T-helper 9 cell (primary cell): Measurements from ENCODE around the gene CTNNA2.
"Not testable (repeated sequence)": the region's sequence is repeated elsewhere in the genome, so short reads cannot be mapped to it uniquely, and the experiment has no call there.

ENCODE experiments used
- DNase-seq: peaks from one replicate; pipeline ENCODE4 v3.0.0-alpha.2; 2020

The CTNNA2 gene

DNA sequence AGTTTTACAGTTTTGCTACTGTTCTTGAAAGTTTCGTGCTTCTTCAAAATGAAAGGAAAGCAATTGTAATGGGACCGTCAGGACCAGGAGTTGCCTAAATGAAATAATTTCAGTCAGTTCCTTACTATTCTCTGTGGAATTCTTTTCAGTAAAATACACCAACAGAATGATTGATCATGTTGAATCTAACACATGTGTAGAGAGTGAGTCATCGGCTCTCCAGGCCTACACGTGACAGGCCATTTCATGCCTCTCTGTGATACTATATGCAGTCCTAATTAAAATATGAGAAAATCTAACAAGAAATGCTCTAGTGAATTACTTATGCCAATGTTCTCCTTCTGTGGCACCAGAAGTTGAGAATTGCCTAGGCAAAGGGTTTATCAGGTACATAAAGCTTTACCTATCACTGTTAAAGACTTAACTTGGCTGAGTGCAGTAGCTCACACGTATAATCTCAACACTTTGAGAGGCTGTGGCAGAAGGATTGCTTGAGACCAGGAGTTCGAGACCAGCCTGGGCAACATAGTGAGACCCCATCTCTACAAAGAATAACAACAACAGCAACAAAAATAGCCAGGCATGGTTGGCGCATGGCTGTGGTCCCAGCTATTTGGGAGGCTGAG, 592.3 kb downstream of the CTNNA2 start:
- no peak for DNase-seq

- no peak for DNase-seq
Measured at GRCh38 chr2:80111185-80111584, 598.3 kb downstream of the CTNNA2 start.

DNA sequence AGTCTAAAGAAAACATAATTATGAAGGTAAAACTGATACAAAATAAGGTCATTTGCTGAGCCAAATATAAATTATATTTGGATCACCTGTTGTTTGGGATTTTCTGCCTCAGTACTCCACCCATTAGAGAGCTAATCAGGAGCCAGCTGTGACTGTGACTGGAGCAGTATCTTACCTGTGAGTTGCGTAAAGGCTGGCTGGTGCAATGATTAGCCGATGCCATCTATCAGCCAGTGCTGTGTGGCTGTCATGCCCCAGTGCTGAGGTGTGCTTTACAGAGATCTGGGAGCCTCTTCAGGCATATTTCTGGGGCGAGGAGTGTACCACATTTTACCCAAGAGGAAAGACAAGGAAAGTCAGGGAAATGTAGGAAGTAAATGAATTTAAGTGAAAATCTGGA, 599.9 kb downstream of the CTNNA2 start:
- DNase-seq = no peak

DNA sequence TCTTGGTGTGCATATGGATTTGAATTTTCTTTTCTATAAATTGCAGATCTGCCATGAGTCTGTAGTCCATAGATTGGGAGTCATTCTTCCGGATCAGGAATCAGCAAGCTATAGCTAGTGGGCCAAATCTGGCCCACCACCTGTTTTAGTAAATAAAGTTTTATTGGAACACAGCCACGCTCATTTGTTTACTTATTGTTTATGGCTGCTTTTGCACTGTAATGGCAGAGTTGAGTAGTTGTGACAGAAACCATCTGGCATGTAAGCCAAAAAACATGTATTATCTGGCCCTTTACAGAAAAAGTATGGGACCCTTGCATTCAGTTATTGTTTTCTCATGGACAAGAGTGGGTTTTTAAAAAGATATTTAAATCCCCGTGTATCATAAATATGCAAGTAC, 600.5 kb downstream of the CTNNA2 start:
- DNase-seq = no peak

DNA sequence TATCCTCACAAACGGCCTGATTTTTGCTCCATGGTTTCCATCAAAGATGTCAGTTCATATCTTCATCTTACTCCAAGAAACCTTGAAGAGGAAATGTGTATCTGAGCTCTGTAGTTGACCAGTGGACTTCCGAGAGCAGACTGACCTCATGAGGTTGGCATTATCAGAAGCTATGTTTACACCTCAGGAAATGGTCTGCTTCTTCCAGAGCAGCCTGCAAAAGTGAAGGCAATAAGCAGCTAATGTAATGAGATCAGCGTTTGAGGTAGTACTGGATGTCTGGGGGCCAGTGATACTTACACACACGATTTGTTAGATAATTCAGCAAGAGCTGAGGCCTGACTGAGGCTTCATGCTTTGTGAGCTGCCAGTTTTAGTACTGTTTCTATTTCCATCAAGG, 602.0 kb downstream of the CTNNA2 start:
- no peak for DNase-seq

DNA sequence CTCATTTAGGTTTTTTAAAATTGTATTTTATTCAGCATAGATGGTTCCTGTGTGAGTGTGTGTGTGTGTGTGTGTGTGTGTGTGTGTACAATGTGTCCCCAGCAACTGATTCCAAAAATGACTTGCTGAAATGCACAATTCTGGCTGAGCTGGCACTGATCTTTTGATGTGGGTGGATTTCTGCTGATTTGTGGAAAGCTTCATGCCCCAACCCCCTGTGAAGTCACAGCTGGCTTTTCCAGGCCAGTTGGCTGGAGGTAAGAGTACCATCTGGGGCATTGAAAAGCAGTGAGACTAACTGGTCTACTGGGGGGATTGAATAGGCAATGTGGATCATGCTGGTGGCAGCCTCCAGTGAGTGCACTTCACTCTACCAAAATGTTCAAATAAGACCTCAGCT, 604.5 kb downstream of the CTNNA2 start:
- DNase-seq = no peak

GRCh38 chr2:80120866-80121265, 608.0 kb downstream of the CTNNA2 start:
- no peak for DNase-seq

GRCh38 chr2:80122675-80123074, 609.8 kb downstream of the CTNNA2 start:
- DNase-seq = no peak

- no peak for DNase-seq
Measured at GRCh38 chr2:80126596-80127189, 613.8 kb downstream of the CTNNA2 start.

- no peak for DNase-seq
Measured at GRCh38 chr2:80128080-80128479, 615.2 kb downstream of the CTNNA2 start.

DNA sequence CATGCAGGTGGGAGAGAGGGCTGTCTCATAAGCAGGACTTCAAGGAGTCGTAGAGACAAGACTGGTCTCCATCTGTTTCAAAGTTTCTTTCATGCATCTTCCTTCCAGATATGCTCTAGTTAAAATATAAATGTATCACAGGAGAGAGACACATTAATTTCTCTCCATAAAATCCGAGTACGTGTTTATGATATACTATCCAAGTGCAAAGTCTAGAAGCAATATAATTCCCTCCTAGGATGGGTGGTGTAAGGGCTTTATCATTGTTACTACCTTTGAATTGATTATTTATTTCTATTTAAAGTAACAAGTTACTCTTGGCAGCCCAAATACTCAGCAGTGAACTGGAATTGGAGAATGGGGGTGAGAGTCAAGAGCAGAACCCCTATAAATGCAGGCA, 619.4 kb downstream of the CTNNA2 start:
- no peak for DNase-seq

DNA sequence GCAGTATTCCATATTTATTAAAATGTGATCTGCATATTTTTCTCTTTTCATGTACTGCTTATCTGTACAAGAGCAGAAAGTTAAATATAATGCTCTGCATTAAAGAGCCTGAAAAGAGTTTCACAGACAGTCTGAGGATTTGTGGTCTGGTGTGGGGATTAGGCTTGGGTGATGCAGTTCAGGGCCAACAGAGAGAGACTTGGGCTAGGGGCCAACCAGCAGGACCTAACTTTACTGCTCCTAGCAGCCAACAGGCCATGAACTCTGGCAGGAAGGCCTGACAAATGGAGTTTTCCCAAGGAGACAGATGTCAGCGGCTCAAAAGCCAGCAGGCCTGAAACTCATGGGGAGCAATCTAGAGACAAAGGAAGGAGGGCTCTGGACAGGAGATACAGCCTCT, 622.1 kb downstream of the CTNNA2 start:
- no peak for DNase-seq

DNA sequence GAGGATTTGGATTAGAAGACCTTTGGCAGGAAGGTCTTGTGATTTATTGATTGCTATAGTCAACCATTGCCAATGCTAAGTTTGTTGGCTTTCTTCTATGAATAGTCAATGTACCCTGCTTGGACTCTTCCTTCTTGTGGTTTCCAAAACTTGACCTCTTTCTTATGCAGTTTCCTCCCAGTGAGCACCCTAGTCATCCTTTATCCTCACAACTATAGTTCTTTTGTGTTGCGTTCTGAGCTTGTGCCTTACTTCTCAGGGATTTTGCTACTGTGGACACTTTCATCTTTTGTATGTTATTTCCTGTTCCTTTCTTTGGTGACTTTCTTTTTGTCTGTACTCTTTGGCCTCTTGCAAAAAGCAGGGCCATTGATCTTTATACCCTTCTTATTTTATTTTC, 623.5 kb downstream of the CTNNA2 start:
- no peak for DNase-seq

DNA sequence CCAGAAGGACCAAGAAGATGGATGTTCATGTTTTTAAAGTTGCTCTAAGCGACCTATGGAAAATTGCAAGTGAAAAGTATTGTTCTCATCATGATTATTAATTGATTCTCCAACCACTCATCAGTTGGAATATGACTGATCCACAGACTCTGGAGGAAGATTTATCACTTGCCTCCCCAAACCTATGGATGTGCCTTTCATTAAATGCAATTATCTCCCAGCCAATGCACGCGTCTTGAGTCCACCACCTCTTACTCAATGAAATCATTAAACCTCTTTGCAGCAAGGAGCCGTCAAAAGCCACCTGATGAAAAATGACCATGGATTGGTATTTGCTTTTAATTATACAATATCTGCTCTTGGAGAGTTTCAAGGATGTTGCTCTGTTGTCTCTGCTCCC, 626.1 kb downstream of the CTNNA2 start:
- DNase-seq = no peak

- no peak for DNase-seq
Measured at GRCh38 chr2:80141007-80141726, 628.3 kb downstream of the CTNNA2 start.

DNA sequence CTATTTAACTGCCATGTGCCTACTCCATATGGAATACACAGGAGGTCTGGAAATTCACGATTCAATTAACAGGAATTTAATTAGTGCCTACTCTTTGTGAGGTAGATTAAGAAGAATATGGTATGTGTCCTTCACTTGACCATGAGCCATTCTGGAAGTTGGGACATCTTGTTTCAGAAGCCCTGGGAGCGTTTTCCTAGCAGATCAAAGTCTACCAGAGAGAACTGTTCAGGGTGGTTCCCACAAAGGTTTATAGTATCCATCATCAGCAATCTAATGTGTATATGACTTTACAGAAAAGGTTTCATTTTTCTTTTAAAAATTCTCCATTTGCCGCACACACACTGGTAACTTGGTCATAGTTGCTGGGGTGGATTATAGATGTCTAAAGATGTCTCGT, 632.6 kb downstream of the CTNNA2 start:
- DNase-seq = no peak

- DNase-seq = not testable (repeated sequence)
Measured at GRCh38 chr2:80146757-80147156, 633.9 kb downstream of the CTNNA2 start.

- DNase-seq = no peak
Measured at GRCh38 chr2:80147690-80148089, 634.8 kb downstream of the CTNNA2 start.

DNA sequence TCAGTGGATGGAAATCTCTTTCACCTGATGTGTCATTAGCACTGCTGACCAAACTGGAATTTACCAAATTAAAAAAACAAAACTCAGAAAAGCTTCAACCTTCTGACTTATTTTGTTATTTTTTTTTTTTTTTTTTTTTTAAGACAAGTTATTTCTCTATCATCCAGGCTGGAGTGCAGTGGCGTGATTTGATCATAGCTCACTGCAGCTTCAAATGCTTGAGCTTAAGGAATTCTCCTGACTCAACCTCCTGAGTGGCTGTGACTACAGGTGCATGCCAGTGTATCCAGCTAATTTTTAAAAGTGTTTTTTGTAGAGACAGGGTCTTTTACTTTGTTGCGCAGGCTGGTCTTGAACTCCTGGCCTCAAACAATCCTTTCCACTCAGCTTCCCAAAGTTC, 636.1 kb downstream of the CTNNA2 start:
- DNase-seq = no peak

- no peak for DNase-seq
Measured at GRCh38 chr2:80149991-80150390, 637.1 kb downstream of the CTNNA2 start.

DNA sequence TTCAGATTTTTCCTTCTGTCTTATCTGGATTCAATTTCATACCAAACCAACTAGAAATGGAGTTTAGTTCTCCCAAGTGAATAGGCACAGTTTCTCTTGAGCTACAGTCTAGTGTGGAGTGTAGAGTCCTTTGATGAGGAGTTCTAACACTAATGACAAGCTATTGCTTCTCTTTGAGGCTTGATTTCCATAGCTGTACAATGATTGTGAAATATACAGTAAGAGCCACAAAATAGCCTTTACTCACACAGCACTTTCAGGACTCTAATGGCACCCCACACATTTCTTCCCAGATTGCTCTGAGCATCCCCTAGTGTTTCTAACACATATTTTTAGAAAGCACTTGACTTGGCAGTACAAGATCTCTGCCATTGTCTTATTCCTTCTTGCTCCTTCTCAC, 638.4 kb downstream of the CTNNA2 start:
- DNase-seq = no peak

GRCh38 chr2:80151651-80152050, 638.8 kb downstream of the CTNNA2 start:
- DNase-seq = no peak

DNA sequence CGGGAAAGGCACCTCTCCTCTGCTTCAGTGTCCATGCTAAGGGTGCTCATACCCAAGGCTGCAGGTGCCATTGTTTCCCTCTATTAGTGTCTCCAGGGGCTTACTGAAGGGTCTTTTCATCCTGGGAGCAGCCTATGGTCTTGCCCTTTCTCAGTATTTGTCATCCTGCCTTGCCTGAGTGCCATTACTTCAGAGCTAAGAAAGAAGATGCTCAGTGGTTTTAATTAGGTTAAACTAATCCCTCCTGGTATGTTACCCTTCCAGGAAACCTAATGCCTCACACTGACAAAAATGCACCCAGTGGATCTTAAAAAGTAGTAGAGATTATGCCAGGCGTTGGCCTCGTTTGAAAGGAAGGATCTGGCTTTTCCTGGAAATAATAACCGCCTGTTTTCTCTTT, 640.3 kb downstream of the CTNNA2 start:
- DNase-seq = no peak

DNA sequence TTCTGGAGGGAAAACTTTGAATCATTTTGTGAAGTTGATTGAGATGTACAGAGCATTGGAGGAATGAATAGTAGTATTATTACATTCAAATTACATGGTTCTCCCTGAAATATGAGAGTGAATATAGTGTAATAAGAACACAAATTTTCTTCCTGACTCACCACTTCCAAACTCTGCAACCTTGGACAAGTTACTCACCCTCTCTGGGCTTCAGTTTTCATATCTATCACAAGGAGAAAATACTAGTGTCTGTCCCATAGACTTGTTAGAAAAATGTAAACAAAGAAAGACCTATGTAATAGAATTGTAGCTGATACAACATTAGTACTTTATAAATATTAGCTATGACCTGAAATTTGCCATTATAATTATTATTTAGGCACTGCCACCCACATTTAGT, 640.9 kb downstream of the CTNNA2 start:
- no peak for DNase-seq
